Lower leg skin (tissue), 4 donors: ENCODE results near the gene GAP43. TPM values are rescaled to one million over a fixed set of nuclear protein-coding genes. Genes with fewer than 3 reads are reported as not detected.

Experiments
- DNase-seq, 2 donors: peaks; one replicate each; pipeline ENCODE4 v3.0.0-alpha.2; 2019; ENCODE audit warnings: low spot score in 2 of 2
- H3K4me3 ChIP-seq: fragments of 200-600 bp; sonication (generic); 2 replicates; pipeline ENCODE4 v1.5.1; 2017; ENCODE audit warnings: mild to moderate bottlenecking, low read depth; ENCODE audit not compliant: poor library complexity, severe bottlenecking
- CTCF ChIP-seq, 3 donors: fragments of 450-650 bp; IDR thresholded peaks; one replicate each; pipeline ENCODE4 v1.5.1; 2016; ENCODE audit warnings: antibody characterized with exemption in 3 of 3, mild to moderate bottlenecking in 3 of 3, moderate library complexity in 2 of 3
- POLR2A ChIP-seq, 2 donors: fragments of 450-650 bp; IDR thresholded peaks; one replicate each; pipeline ENCODE4 v1.6.1; 2016 to 2017; ENCODE audit warnings: antibody characterized with exemption in 2 of 2, mild to moderate bottlenecking in 1 of 2, moderate library complexity in 1 of 2
- WGBS, 2 donors: methylation state at CpG; one replicate each; pipeline ENCODE4 v1.1.5; 2018; 5-methylcytosine and 5-hydroxymethylcytosine counted together
- intact Hi-C: fragments of 100-400 bp; cut with DNase I; formaldehyde crosslinking; loops from one replicate; pipeline ENCODE4 v1.15.0; 2023; ENCODE audit warnings: low total_unique reads
- total RNA-seq, 4 donors: library from RNA; depleted of rRNA; stranded (reverse); fragments of >200 nt; gene quantifications; one replicate each; pipeline ENCODE4 v1.1.0, GENCODE V29; 2016

Gene GAP43
- total RNA-seq, 4 donors from 2014 or later: 0.13 TPM; not detected in 3

GRCh38 chr3:115602194-115602593 lies 21.1 kb upstream of the GAP43 start:
- TF ChIP-seq CTCF (IDR thresholded peaks at IDR 0.05) (no peak), POLR2A (IDR thresholded peaks at IDR 0.05) (no peak)
- WGBS, 2 donors: 81 to 95% methylated on average over 2 of the region's 2 CpGs
- intact Hi-C loops: no loop called here
- DNase-seq: no peak
- H3K4me3 ChIP-seq: no peak overlapping the region

GRCh38 chr3:115611630-115612029 lies 11.7 kb upstream of the GAP43 start:
- intact Hi-C loops: no loop called here
- no peak overlapping the region for H3K4me3 ChIP-seq
- 55 to 93% methylated on average over 3 of the region's 3 CpGs for WGBS, 2 donors
- TF ChIP-seq CTCF (IDR thresholded peaks at IDR 0.05) (no peak), POLR2A (IDR thresholded peaks at IDR 0.05) (no peak)
- no peak for DNase-seq

GRCh38 chr3:115615001-115615814 lies 8.1 kb upstream of the GAP43 start:
- H3K4me3 ChIP-seq: no peak overlapping the region
- intact Hi-C loops: no loop called here
- DNase-seq: no peak
- no peak for TF ChIP-seq POLR2A (IDR thresholded peaks at IDR 0.05)
- no peak for TF ChIP-seq CTCF (IDR thresholded peaks at IDR 0.05)
- WGBS, 2 donors: 65 to 67% methylated on average over 2 of the region's 2 CpGs

- no peak for TF ChIP-seq CTCF (IDR thresholded peaks at IDR 0.05)
- no peak for TF ChIP-seq POLR2A (IDR thresholded peaks at IDR 0.05)
- WGBS, 2 donors: 86 to 89% methylated on average over 4 of the region's 4 CpGs
- intact Hi-C loops: no loop called here
- DNase-seq: no peak
- no peak overlapping the region for H3K4me3 ChIP-seq
Observed at GRCh38 chr3:115616461-115616860, 6.8 kb upstream of the GAP43 start.

GRCh38 chr3:115617591-115617990 lies 5.7 kb upstream of the GAP43 start:
- no peak for DNase-seq
- TF ChIP-seq POLR2A (IDR thresholded peaks at IDR 0.05) (no peak), CTCF (IDR thresholded peaks at IDR 0.05) (no peak)
- no peak overlapping the region for H3K4me3 ChIP-seq
- intact Hi-C loops: no loop called here
- 86 to 92% methylated on average over 1 of the region's 1 CpG for WGBS, 2 donors
